Right cardiac atrium (tissue), 5 donors: ENCODE measurements around the gene ATXN1. TPM values are rescaled to one million over a fixed set of nuclear protein-coding genes. Genes with fewer than 3 reads are reported as not detected.
"Not testable (repeated sequence)": the region's sequence is repeated elsewhere in the genome, so short reads cannot be mapped to it uniquely, and the experiment has no call there.

ENCODE experiments used
- ATAC-seq, 2 donors: fragments of 200-7000 bp; cut with Tn5 transposase; one replicate each; pipeline versions ENCODE4 v1.8.0 to v1.9.1; 2020; ENCODE audit warnings: moderate library complexity in 2 of 2, mild to moderate bottlenecking in 1 of 2
- DNase-seq, 3 donors: peaks; one replicate each; pipeline ENCODE4 v3.0.0-alpha.2; 2020
- H3K27ac ChIP-seq: one replicate; pipeline ENCODE4 v1.5.1; 2013; ENCODE audit warnings: mild to moderate bottlenecking, low read length, control low read depth, moderate library complexity
- H3K27me3 ChIP-seq: one replicate; pipeline ENCODE4 v1.6.1; 2013; ENCODE audit not compliant: control insufficient read depth, insufficient read depth
- H3K4me1 ChIP-seq: one replicate; pipeline ENCODE4 v1.6.1; 2013; ENCODE audit warnings: low read length; ENCODE audit not compliant: control insufficient read depth, insufficient read depth
- H3K4me3 ChIP-seq: one replicate; pipeline ENCODE4 v1.5.1; 2013; ENCODE audit warnings: low read length, control low read depth
- H3K9me3 ChIP-seq: one replicate; pipeline ENCODE4 v1.6.1; 2013; ENCODE audit warnings: low read length; ENCODE audit not compliant: control insufficient read depth
- WGBS: extraction: QIAGEN DNeasy Blood & Tissue Kit; methylation state at CpG from one replicate; pipeline ENCODE4 v1.1.7; 2013; 5-methylcytosine and 5-hydroxymethylcytosine counted together
- intact Hi-C, 4 donors: fragments of 100-400 bp; cut with DNase I; formaldehyde crosslinking; loops; one replicate each; pipeline versions ENCODE4 v1.11.0 to v1.14.0; 2022 to 2023
- polyA plus RNA-seq: library from polyadenylated mRNA; stranded (reverse); fragments of 200-250 nt; gene quantifications from one replicate; pipeline ENCODE4 v1.2.3, GENCODE V29; 2013
- total RNA-seq, 4 donors: library from RNA; stranded (reverse); fragmentation: NEBNext Ultra II Directional; extraction: Animal tissue kit (Norgen Biotek cat#: 25700); gene quantifications; one replicate each; pipeline ENCODE4 v1.2.1, GENCODE V29; 2021
- donor health status: healthy with polysubstance abuse.
- donor health status: DM: no; HTN: yes; CAD: no.
- donor health status: DM: no; HTN: no; CAD: no.
- donor health status: DM: no; HTN: yes; CAD: no; lungs with severe emphysema.
- donor health status: DM: yes; HTN: yes; CAD: no.

The ATXN1 gene
- total and polyA plus RNA-seq, 5 donors = 11.8 to 50.7 (median 47.6) TPM

- 67% methylated on average over 2 of the region's 2 CpGs for WGBS
- intact Hi-C loops = no loop called here
- H3K4me3 ChIP-seq = no peak overlapping the region
- no peaks in the 10 kb centered on the region for H3K9me3 ChIP-seq
- no peak for ATAC-seq
- no peak for DNase-seq
- no peak overlapping the region for H3K27ac ChIP-seq
- no peaks in the 10 kb centered on the region for H3K27me3 ChIP-seq
- H3K4me1 ChIP-seq = peaks cover 15% of the 10 kb centered on the region
These were observed 44.9 kb downstream of the ATXN1 start for GRCh38 chr6:16716321-16716858.

GRCh38 chr6:16713597-16713996 is 47.7 kb downstream of the ATXN1 start:
- no peak overlapping the region for H3K4me3 ChIP-seq
- no peaks in the 10 kb centered on the region for H3K27me3 ChIP-seq
- H3K9me3 ChIP-seq = no peaks in the 10 kb centered on the region
- DNase-seq (peak in 1 of 3 donors; percentile 52), ATAC-seq (no peak)
- H3K27ac ChIP-seq = peak overlapping the region; percentile 13
- WGBS = 90% methylated on average over 9 of the region's 9 CpGs
- H3K4me1 ChIP-seq = peaks cover 8% of the 10 kb centered on the region
- intact Hi-C loops = no loop called here

DNA sequence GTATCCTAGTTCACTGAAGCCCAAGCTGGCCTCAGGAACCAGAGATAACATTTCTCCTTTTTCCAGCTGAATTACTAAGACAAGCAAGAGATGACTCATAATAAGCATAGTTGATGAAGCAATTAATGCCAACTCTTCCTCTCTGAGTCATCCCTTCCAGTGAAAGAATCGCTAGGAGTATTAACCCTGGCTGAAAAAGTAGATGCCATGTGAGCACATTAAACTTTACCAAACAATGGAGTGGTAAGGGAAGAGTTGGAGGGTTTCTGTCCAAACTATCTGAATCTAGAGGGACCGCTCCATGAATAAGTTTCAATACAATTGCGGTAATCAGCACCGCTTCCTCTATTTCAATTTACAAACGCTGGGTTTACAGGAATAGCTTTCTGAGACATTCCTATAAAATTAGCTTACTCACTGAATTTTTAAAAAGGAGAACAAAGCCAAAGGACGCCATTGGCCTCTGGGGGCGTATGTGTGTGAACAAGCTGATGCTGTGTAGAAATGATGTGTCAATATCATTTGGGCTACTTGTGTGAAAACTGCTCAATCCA is 48.3 kb downstream of the ATXN1 start:
- Histone ChIP-seq H3K27ac (no peak overlapping the region), H3K4me3 (peak overlapping the region; percentile 15), H3K27me3 (no peaks in the 10 kb centered on the region), H3K4me1 (peaks cover 7% of the 10 kb centered on the region), H3K9me3 (no peaks in the 10 kb centered on the region)
- ATAC-seq = peak; percentile 91 to 94
- peak; percentile 60 to 73 (median 72) for DNase-seq
- intact Hi-C loops = no loop called here
- 35% methylated on average over 7 of the region's 7 CpGs for WGBS

GRCh38 chr6:16712255-16712930 is 48.9 kb downstream of the ATXN1 start:
- H3K27me3 ChIP-seq = no peaks in the 10 kb centered on the region
- 43% methylated on average over 12 of the region's 12 CpGs for WGBS
- ATAC-seq = peak in 1 of 2 donors; percentile 39
- H3K9me3 ChIP-seq = no peaks in the 10 kb centered on the region
- intact Hi-C loops = no loop called here
- peak overlapping the region; percentile 15 for H3K4me3 ChIP-seq
- H3K4me1 ChIP-seq = peaks cover 8% of the 10 kb centered on the region
- no peak for DNase-seq
- peak overlapping the region; percentile 68 for H3K27ac ChIP-seq

- H3K4me1 ChIP-seq = peaks cover 8% of the 10 kb centered on the region
- WGBS = 90% methylated on average over 8 of the region's 8 CpGs
- intact Hi-C loops = no loop called here
- no peaks in the 10 kb centered on the region for H3K27me3 ChIP-seq
- no peak for ATAC-seq
- H3K9me3 ChIP-seq = no peaks in the 10 kb centered on the region
- no peak for DNase-seq
- H3K4me3 ChIP-seq = no peak overlapping the region
- H3K27ac ChIP-seq = no peak overlapping the region
These were observed 49.6 kb downstream of the ATXN1 start for GRCh38 chr6:16711546-16712254.

DNA sequence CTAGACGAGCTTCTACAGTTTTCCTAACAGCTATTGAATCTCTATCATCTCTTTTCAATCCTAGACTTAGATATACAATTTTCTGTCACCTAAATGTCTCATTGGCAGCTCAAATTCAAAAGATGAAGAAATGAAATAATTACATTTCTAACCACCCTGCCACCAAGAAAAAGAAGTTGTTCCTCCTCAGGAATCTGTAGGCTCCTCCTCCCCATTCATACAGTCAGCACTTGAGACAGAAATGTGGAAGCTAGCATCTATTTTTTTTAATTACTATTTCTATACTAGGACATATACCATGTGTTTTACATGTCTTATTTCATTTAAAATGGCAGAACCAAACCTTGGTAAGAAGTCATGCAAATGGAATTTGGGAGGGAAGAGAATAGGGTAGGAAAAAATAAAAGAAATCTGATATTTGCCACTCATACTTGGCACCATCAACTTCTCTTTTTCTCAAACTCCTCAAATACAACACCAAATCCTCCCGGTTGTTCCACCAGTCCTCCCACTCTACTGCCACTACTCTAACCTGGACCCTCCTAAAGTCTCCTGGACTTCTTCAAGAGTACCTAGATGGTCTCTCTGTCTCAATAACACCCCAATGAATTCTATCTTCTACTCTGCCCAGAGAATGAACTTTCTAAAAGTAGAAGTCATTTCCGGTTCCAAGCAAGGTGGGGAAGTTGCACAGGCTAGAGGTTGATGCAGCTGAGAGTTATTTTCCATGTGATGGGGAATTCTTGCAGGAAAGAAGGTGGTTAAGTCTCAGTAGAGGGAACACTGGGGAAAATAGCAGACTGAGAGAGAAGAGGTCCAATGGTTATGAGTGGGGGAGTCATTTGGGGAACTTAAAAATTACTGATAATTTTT is 54.1 kb downstream of the ATXN1 start:
- Histone ChIP-seq H3K4me3 (no peak overlapping the region), H3K27ac (no peak overlapping the region), H3K9me3 (no peaks in the 10 kb centered on the region), H3K27me3 (no peaks in the 10 kb centered on the region), H3K4me1 (peaks cover 6% of the 10 kb centered on the region)
- intact Hi-C loops = no loop called here
- ATAC-seq (no peak), DNase-seq (no peak)
- WGBS = 76% methylated on average over 3 of the region's 3 CpGs

DNA sequence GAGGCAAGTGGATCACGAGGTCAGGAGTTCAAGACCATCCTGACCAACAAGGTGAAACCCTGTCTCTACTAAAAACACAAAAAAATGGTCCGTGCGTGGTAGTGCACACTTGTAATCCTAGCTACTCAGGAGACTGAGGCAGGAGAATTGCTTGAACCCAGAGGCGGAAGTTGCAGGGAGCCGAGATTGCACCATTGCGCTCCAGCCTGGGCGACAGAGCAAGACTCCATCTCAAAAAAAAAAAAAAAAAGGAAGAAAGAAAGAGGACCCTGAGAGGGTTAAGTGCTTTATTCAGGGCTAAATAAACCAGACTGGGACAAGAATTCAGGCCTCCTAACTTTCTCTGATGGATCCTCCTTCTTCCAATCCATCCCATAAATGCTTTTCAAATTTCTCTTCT is 54.8 kb downstream of the ATXN1 start:
- ATAC-seq, H3K4me1 ChIP-seq, intact Hi-C loops, H3K27me3 ChIP-seq, H3K27ac ChIP-seq, H3K9me3 ChIP-seq, H3K4me3 ChIP-seq: not testable (repeated sequence)
- 92% methylated on average over 7 of the region's 7 CpGs for WGBS
- peak in 2 of 3 donors; percentile 62 to 69 for DNase-seq

DNA sequence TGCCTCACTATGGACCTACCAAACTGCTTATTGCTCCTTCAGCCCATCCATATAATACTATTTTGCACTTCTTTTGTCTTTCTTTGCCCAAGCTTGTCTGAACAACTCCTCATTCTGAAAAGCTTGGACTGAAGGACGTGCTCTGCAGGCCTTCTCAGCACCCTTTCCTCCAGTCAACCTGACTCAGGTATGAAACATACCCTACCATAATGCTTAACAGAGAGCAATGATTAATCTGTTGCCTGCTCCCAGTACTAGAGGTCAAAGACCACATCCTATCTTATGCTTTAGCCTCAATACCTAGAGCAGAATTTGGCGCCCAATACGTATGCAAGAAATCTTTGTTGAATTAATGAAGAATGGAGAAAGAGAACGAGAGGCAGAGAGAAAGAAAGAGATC is 55.2 kb downstream of the ATXN1 start:
- 99% methylated on average over 4 of the region's 4 CpGs for whole genome bisulfite sequencing
- Histone ChIP-seq H3K27me3 (no peaks in the 10 kb centered on the region), H3K4me3 (no peak overlapping the region), H3K27ac (no peak overlapping the region), H3K4me1 (peaks cover 8% of the 10 kb centered on the region), H3K9me3 (no peaks in the 10 kb centered on the region)
- no peak for DNase-seq
- no peak for ATAC-seq
- intact Hi-C loops = no loop called here

- intact Hi-C loops = loop anchor here in 1 of 4 donors (2.0 kb wide), 1 partner anchor 21 kb away; no protein-coding TSS in a partner anchor
- DNase-seq (no peak), ATAC-seq (peak in 1 of 2 donors; percentile 22)
- H3K9me3 ChIP-seq = no peaks in the 10 kb centered on the region
- H3K27me3 ChIP-seq = no peaks in the 10 kb centered on the region
- 76% methylated on average over 6 of the region's 6 CpGs for WGBS
- H3K27ac ChIP-seq = no peak overlapping the region
- H3K4me1 ChIP-seq = peaks cover 9% of the 10 kb centered on the region
- H3K4me3 ChIP-seq = no peak overlapping the region
These were observed 55.9 kb downstream of the ATXN1 start for GRCh38 chr6:16705081-16705993.
